ENCODE results near the gene KISS1R.

Gene KISS1R

GRCh38 chr19:902446-903226, 14.5 kb upstream of the KISS1R start:
- H3K4me3 ChIP-seq (ENCODE audit: low read depth, low read length) = no peak overlapping the region
- no peak for TF ChIP-seq CTCF (IDR thresholded peaks at IDR 0.05; ENCODE audit: borderline replicate concordance, insufficient read depth, low read depth, low read length)

- TF ChIP-seq CTCF (IDR thresholded peaks at IDR 0.05; ENCODE audit: borderline replicate concordance, insufficient read depth, low read depth, low read length) = no peak
- H3K4me3 ChIP-seq (ENCODE audit: low read depth, low read length) = no peak overlapping the region
Measured at GRCh38 chr19:903266-903797, 13.8 kb upstream of the KISS1R start.

- H3K4me3 ChIP-seq (ENCODE audit: low read depth, low read length) = no peak overlapping the region
- TF ChIP-seq CTCF (IDR thresholded peaks at IDR 0.05; ENCODE audit: borderline replicate concordance, insufficient read depth, low read depth, low read length) = no peak
Measured at GRCh38 chr19:904545-904944, 12.6 kb upstream of the KISS1R start.

GRCh38 chr19:906480-906879, 10.7 kb upstream of the KISS1R start:
- no peak for TF ChIP-seq CTCF (IDR thresholded peaks at IDR 0.05; ENCODE audit: borderline replicate concordance, insufficient read depth, low read depth, low read length)
- no peak overlapping the region for H3K4me3 ChIP-seq (ENCODE audit: low read depth, low read length)

GRCh38 chr19:907183-907853, 9.8 kb upstream of the KISS1R start:
- TF ChIP-seq CTCF (IDR thresholded peaks at IDR 0.05; ENCODE audit: borderline replicate concordance, insufficient read depth, low read depth, low read length) = no peak
- no peak overlapping the region for H3K4me3 ChIP-seq (ENCODE audit: low read depth, low read length)

- no peak overlapping the region for H3K4me3 ChIP-seq (ENCODE audit: low read depth, low read length)
- no peak for TF ChIP-seq CTCF (IDR thresholded peaks at IDR 0.05; ENCODE audit: borderline replicate concordance, insufficient read depth, low read depth, low read length)
Measured at GRCh38 chr19:911197-912033, 5.7 kb upstream of the KISS1R start.

All from GM12875 (cell line).